GM08714 (cell line): Measurements from ENCODE around the gene MAJIN.

ENCODE experiments used
- H3K4me3 ChIP-seq: fragments of 200-500 bp; sonication (Bioruptor generic); 2 replicates; pipeline ENCODE4 v1.5.1; 2014; ENCODE audit warnings: mild to moderate bottlenecking, low read length, inconsistent platforms
- ZNF274 ChIP-seq: IDR thresholded peaks from 2 replicates; pipeline ENCODE4 v1.6.1; 2012; ENCODE audit warnings: mild to moderate bottlenecking, low read depth, low read length

Gene MAJIN

GRCh38 chr11:64930340-64930739 lies 41.6 kb downstream of the MAJIN start:
- TF ChIP-seq ZNF274 = no peak
- no peak overlapping the region for H3K4me3 ChIP-seq

GRCh38 chr11:64929625-64930024 lies 42.3 kb downstream of the MAJIN start:
- no peak overlapping the region for H3K4me3 ChIP-seq
- TF ChIP-seq ZNF274 = no peak

GRCh38 chr11:64928957-64929356 lies 43.0 kb downstream of the MAJIN start:
- H3K4me3 ChIP-seq = no peak overlapping the region
- TF ChIP-seq ZNF274 = no peak

GRCh38 chr11:64926689-64927088 lies 45.2 kb downstream of the MAJIN start:
- no peak for TF ChIP-seq ZNF274
- H3K4me3 ChIP-seq = no peak overlapping the region

- no peak overlapping the region for H3K4me3 ChIP-seq
- TF ChIP-seq ZNF274 = no peak
Measured at GRCh38 chr11:64925536-64926436, 46.1 kb downstream of the MAJIN start.

- TF ChIP-seq ZNF274 = no peak
- H3K4me3 ChIP-seq = peak overlapping the region; percentile 66; the same call in 1 of the 2 replicates
Measured at GRCh38 chr11:64924910-64925284, 47.0 kb downstream of the MAJIN start.

- TF ChIP-seq ZNF274 = no peak
- H3K4me3 ChIP-seq = peak within 1 kb of the TSS; percentile 66; the same call in 1 of the 2 replicates
Measured at GRCh38 chr11:64923944-64924909, 47.7 kb downstream of the MAJIN start, which contains the start of gene PPP2R5B. Gene PPP2R5B, plus strand, starts transcription at chr11:64924689. Its CDS starts 1,046 bp downstream, at chr11:64925735.

- H3K4me3 ChIP-seq = no peak overlapping the region
- no peak for TF ChIP-seq ZNF274
Measured at GRCh38 chr11:64923151-64923661, 48.7 kb downstream of the MAJIN start.

- no peak overlapping the region for H3K4me3 ChIP-seq
- no peak for TF ChIP-seq ZNF274
Measured at GRCh38 chr11:64921384-64921783, 50.5 kb downstream of the MAJIN start.

GRCh38 chr11:64920124-64920523 lies 51.8 kb downstream of the MAJIN start:
- H3K4me3 ChIP-seq = no peak overlapping the region
- TF ChIP-seq ZNF274 = no peak

GRCh38 chr11:64919627-64920026 lies 52.3 kb downstream of the MAJIN start:
- no peak overlapping the region for H3K4me3 ChIP-seq
- TF ChIP-seq ZNF274 = no peak

GRCh38 chr11:64918017-64918416 lies 53.9 kb downstream of the MAJIN start:
- no peak for TF ChIP-seq ZNF274
- peak overlapping the region; percentile 84; the same call in 1 of the 2 replicates for H3K4me3 ChIP-seq

- no peak for TF ChIP-seq ZNF274
- peak overlapping the region; percentile 84 for H3K4me3 ChIP-seq
Measured at GRCh38 chr11:64917663-64917995, 54.3 kb downstream of the MAJIN start.
